Measurements from ENCODE around the gene PDE4D. TPM values are rescaled to one million over a fixed set of nuclear protein-coding genes. Genes with fewer than 3 reads are reported as not detected.

The PDE4D gene
- total RNA-seq, 1 experiment from 2014 or later = 11.6 TPM

- H3K36me3 Mint-ChIP-seq (ENCODE audit: insufficient read depth, unreplicated experiment) = no peaks in the 10 kb centered on the region
- H3K4me3 Mint-ChIP-seq (ENCODE audit: low read depth, unreplicated experiment) = no peak overlapping the region
- CTCF ChIA-PET = no interaction called here
- no peaks in the 10 kb centered on the region for H3K27me3 Mint-ChIP-seq (ENCODE audit: unreplicated experiment)
- DNase-seq = no peak
- intact Hi-C loops (cut with micrococcal nuclease; ENCODE audit: unreplicated experiment) = no loop called here
- H3K9me3 Mint-ChIP-seq (ENCODE audit: low read depth, unreplicated experiment) = no peaks in the 10 kb centered on the region
- no TSS peak for BruUV-seq (replicated peaks)
- peaks cover 10% of the 10 kb centered on the region for H3K4me1 Mint-ChIP-seq (ENCODE audit: low read depth, unreplicated experiment)
- no peak for TF ChIP-seq CTCF (IDR thresholded peaks at IDR 0.05; ENCODE audit: unreplicated experiment)
- no peak overlapping the region for H3K27ac Mint-ChIP-seq (ENCODE audit: unreplicated experiment)
Measured at GRCh38 chr5:59086024-59086423, 807.5 kb downstream of the PDE4D start.

GRCh38 chr5:59081693-59082092, 811.8 kb downstream of the PDE4D start:
- BruUV-seq (replicated peaks) = no TSS peak
- no peak overlapping the region for H3K4me3 Mint-ChIP-seq (ENCODE audit: low read depth, unreplicated experiment)
- CTCF ChIA-PET = no interaction called here
- no peak for TF ChIP-seq CTCF (IDR thresholded peaks at IDR 0.05; ENCODE audit: unreplicated experiment)
- H3K27ac Mint-ChIP-seq (ENCODE audit: unreplicated experiment) = no peak overlapping the region
- no peak for DNase-seq
- H3K4me1 Mint-ChIP-seq (ENCODE audit: low read depth, unreplicated experiment) = no peaks in the 10 kb centered on the region
- intact Hi-C loops (cut with micrococcal nuclease; ENCODE audit: unreplicated experiment) = no loop called here
- H3K27me3 Mint-ChIP-seq (ENCODE audit: unreplicated experiment) = no peaks in the 10 kb centered on the region
- no peaks in the 10 kb centered on the region for H3K36me3 Mint-ChIP-seq (ENCODE audit: insufficient read depth, unreplicated experiment)
- no peaks in the 10 kb centered on the region for H3K9me3 Mint-ChIP-seq (ENCODE audit: low read depth, unreplicated experiment)

- intact Hi-C loops (cut with micrococcal nuclease; ENCODE audit: unreplicated experiment) = no loop called here
- Mint-ChIP-seq H3K36me3 (ENCODE audit: insufficient read depth, unreplicated experiment) (no peaks in the 10 kb centered on the region), H3K27me3 (ENCODE audit: unreplicated experiment) (no peaks in the 10 kb centered on the region), H3K27ac (ENCODE audit: unreplicated experiment) (no peak overlapping the region), H3K4me1 (ENCODE audit: low read depth, unreplicated experiment) (no peaks in the 10 kb centered on the region), H3K9me3 (ENCODE audit: low read depth, unreplicated experiment) (no peaks in the 10 kb centered on the region), H3K4me3 (ENCODE audit: low read depth, unreplicated experiment) (no peak overlapping the region)
- no TSS peak for BruUV-seq (replicated peaks)
- DNase-seq = peak; percentile 4
- CTCF ChIA-PET = no interaction called here
- TF ChIP-seq CTCF (IDR thresholded peaks at IDR 0.05; ENCODE audit: unreplicated experiment) = no peak
Measured at GRCh38 chr5:59079622-59080620, 813.6 kb downstream of the PDE4D start.

- no peaks in the 10 kb centered on the region for H3K4me1 Mint-ChIP-seq (ENCODE audit: low read depth, unreplicated experiment)
- no peaks in the 10 kb centered on the region for H3K27me3 Mint-ChIP-seq (ENCODE audit: unreplicated experiment)
- intact Hi-C loops (cut with micrococcal nuclease; ENCODE audit: unreplicated experiment) = no loop called here
- H3K27ac Mint-ChIP-seq (ENCODE audit: unreplicated experiment) = no peak overlapping the region
- CTCF ChIA-PET = interaction anchor here (0.7 kb wide), 1 partner anchor 692 kb away, joined by 3 read pairs; no protein-coding TSS in a partner anchor
- BruUV-seq (replicated peaks) = no TSS peak
- no peaks in the 10 kb centered on the region for H3K9me3 Mint-ChIP-seq (ENCODE audit: low read depth, unreplicated experiment)
- H3K36me3 Mint-ChIP-seq (ENCODE audit: insufficient read depth, unreplicated experiment) = no peaks in the 10 kb centered on the region
- DNase-seq = no peak
- H3K4me3 Mint-ChIP-seq (ENCODE audit: low read depth, unreplicated experiment) = no peak overlapping the region
- no peak for TF ChIP-seq CTCF (IDR thresholded peaks at IDR 0.05; ENCODE audit: unreplicated experiment)
Measured at GRCh38 chr5:59071755-59072549, 821.6 kb downstream of the PDE4D start.

Measured in Calu3 (cell line).